HEK293T (cell line): ENCODE results near the gene MBOAT7.

Experiments
- CTCF ChIA-PET: fragments of 350-600 bp; formaldehyde crosslinking; extraction: SDS; loops from one replicate; lab custom pipeline; 2021; ENCODE audit warnings: antibody characterized with exemption, inconsistent platforms; lab: Yijun Ruan, JAX
- POLR2A ChIA-PET: fragments of 350-600 bp; formaldehyde crosslinking; extraction: SDS; loops from one replicate; lab custom pipeline; 2020; ENCODE audit warnings: antibody characterized with exemption, inconsistent platforms; lab: Yijun Ruan, JAX
- DNase-seq: peaks from one replicate; pipeline ENCODE4 v3.0.0; 2012; ENCODE audit warnings: mixed read lengths; ENCODE audit errors: extremely low spot score
- ARNT ChIP-seq: fragments of 450-650 bp; IDR thresholded peaks from 2 replicates; pipeline ENCODE4 v1.6.1; 2017; ENCODE audit warnings: mild to moderate bottlenecking
- BHLHE40 ChIP-seq: fragments of 450-650 bp; IDR thresholded peaks from 2 replicates; pipeline ENCODE4 v1.6.1; 2016; ENCODE audit warnings: mild to moderate bottlenecking, moderate library complexity, borderline replicate concordance
- CTBP1 ChIP-seq: fragments of 450-650 bp; IDR thresholded peaks from 2 replicates; pipeline ENCODE4 v1.6.1; 2016; ENCODE audit warnings: borderline replicate concordance
- ELF4 ChIP-seq: fragments of 450-650 bp; IDR thresholded peaks from 2 replicates; pipeline ENCODE4 v1.6.1; 2017; ENCODE audit warnings: antibody characterized with exemption
- FOXA1 ChIP-seq: fragments of 450-650 bp; IDR thresholded peaks from 2 replicates; pipeline ENCODE4 v1.6.1; 2016; ENCODE audit warnings: mild to moderate bottlenecking
- FOXK2 ChIP-seq: fragments of 450-650 bp; IDR thresholded peaks from 2 replicates; pipeline ENCODE4 v1.6.1; 2016; ENCODE audit warnings: mild to moderate bottlenecking
- FOXM1 ChIP-seq: fragments of 450-650 bp; IDR thresholded peaks from 2 replicates; pipeline ENCODE4 v1.6.1; 2017; ENCODE audit warnings: mild to moderate bottlenecking, borderline replicate concordance
- HDGF ChIP-seq: fragments of 450-650 bp; IDR thresholded peaks from 2 replicates; pipeline ENCODE4 v1.6.1; 2017; ENCODE audit warnings: antibody characterized with exemption, borderline replicate concordance
- L3MBTL2 ChIP-seq: fragments of 450-650 bp; conservative IDR thresholded peaks from 2 replicates; pipeline ENCODE4 v1.6.1; 2016; ENCODE audit warnings: mild to moderate bottlenecking
- LEF1 ChIP-seq: fragments of 450-650 bp; IDR thresholded peaks from 2 replicates; pipeline ENCODE4 v1.6.1; 2017; ENCODE audit warnings: mild to moderate bottlenecking, borderline replicate concordance
- NFRKB ChIP-seq: fragments of 450-650 bp; IDR thresholded peaks from 2 replicates; pipeline ENCODE4 v1.6.1; 2016; ENCODE audit warnings: mild to moderate bottlenecking, moderate library complexity
- SP1 ChIP-seq: fragments of 450-650 bp; IDR thresholded peaks from 2 replicates; pipeline ENCODE4 v1.6.1; 2017
- SUZ12 ChIP-seq: fragments of 450-650 bp; IDR thresholded peaks from 2 replicates; pipeline ENCODE4 v1.6.1; 2016; ENCODE audit warnings: mild to moderate bottlenecking
- TARDBP ChIP-seq: fragments of 450-650 bp; IDR thresholded peaks from 2 replicates; pipeline ENCODE4 v1.6.1; 2016
- ZNF384 ChIP-seq: fragments of 450-650 bp; IDR thresholded peaks from 2 replicates; pipeline ENCODE4 v1.6.1; 2016
- TF ChIP-seq, protein P1 (sequence below): fragments of 450-650 bp; IDR thresholded peaks from 2 replicates; pipeline ENCODE4 v1.6.1; 2016

MBOAT7 gene

DNA sequence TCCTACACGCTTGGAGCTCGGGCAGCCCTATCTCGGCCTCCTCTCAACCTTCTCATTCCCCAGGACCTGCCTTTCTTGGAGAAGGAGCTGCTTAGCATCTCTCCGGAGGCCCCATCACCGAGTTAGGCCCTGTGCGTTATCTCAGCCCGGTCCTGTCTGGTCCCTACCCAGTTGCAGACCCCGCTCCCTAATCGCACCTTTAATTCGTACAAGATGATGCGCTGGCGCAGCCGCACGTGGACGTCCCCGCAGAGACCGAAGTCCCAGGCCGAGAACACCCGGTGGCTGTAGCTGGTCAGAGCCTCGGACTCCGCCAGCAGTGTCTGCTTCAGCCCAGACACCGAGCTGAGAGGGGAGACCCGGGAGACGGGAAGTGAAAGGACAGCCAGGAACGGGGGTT, 24.2 kb downstream of the MBOAT7 start:
- DNase-seq, result no peak
- no peak for TF ChIP-seq ZNF384
- TF ChIP-seq SP1, result no peak
- no peak for TF ChIP-seq FOXM1
- ChIA-PET CTCF (no interaction called here), POLR2A (interaction anchor here (0.9 kb wide), 1 partner anchor 28 kb away, joined by 3 read pairs; no protein-coding TSS in a partner anchor)

DNA sequence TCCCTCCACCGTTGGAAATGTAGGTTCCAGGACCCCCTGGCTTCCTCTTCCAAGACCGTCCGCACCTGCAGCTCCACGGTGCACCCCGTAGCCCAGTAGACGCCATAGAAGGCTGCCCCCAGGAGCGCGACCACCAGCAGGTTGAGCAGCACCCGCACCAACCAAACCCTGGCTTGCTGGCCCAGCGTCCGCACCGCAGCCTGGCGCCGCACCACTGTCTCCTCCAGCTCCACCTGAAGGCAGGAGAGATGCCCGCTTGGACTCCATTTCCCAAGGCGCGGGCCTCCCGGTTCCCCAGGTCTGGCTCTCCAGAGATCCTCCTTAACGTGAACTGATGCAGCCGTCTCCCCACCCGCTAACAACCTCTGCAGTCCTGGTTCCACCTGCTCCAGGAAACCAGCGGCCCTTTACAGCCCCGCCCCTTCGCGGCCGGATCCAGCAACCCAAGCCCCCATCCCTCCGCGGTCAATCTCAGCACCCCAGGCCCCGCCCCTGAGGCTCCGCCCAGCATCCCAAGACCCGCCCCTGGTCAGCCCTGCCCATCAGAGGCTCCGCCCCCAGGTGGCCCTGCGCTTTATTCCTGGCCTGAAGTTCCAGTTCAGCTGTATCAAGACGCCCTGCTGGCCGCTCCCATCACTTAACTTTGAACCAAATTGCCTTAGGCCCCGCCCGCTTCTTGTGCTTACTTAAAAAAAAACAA, 24.9 kb downstream of the MBOAT7 start:
- TF ChIP-seq FOXA1 (no peak), FOXK2 (no peak), CTBP1 (no peak), ZNF384 (no peak), TARDBP (no peak), HDGF (no peak), L3MBTL2 (no peak), ELF4 (no peak)
- TF ChIP-seq, protein P1, sequence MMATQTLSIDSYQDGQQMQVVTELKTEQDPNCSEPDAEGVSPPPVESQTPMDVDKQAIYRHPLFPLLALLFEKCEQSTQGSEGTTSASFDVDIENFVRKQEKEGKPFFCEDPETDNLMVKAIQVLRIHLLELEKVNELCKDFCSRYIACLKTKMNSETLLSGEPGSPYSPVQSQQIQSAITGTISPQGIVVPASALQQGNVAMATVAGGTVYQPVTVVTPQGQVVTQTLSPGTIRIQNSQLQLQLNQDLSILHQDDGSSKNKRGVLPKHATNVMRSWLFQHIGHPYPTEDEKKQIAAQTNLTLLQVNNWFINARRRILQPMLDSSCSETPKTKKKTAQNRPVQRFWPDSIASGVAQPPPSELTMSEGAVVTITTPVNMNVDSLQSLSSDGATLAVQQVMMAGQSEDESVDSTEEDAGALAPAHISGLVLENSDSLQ, result no peak; the same call in none of the 2 replicates
- ChIA-PET CTCF (no interaction called here), POLR2A (interaction anchor here (0.9 kb wide), 1 partner anchor 28 kb away, joined by 3 read pairs; no protein-coding TSS in a partner anchor)
- DNase-seq, result peak; percentile 67

DNA sequence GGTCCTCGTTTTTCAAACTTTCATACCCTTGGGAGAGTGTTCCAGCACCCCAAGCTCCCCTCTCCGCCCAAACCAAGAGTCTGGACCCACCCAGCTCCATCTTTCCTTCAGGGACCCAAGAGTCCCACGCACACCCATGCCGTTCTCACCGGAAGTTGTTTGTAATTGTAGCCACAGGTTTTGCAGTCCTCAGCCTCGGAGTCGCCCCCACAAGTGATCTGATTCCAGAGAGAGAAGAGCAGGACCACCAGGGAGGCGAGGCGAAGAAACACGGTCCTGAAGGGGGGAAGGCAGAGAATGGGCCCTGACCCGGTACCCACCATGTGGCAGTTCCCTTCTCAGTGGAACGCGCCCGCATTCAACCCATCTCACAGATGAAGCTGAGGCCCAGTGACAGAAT, 26.5 kb downstream of the MBOAT7 start:
- ChIA-PET POLR2A (no interaction called here), CTCF (no interaction called here)
- no peak for DNase-seq
- TF ChIP-seq ARNT (no peak), LEF1 (no peak), FOXA1 (no peak), SP1 (no peak)

DNA sequence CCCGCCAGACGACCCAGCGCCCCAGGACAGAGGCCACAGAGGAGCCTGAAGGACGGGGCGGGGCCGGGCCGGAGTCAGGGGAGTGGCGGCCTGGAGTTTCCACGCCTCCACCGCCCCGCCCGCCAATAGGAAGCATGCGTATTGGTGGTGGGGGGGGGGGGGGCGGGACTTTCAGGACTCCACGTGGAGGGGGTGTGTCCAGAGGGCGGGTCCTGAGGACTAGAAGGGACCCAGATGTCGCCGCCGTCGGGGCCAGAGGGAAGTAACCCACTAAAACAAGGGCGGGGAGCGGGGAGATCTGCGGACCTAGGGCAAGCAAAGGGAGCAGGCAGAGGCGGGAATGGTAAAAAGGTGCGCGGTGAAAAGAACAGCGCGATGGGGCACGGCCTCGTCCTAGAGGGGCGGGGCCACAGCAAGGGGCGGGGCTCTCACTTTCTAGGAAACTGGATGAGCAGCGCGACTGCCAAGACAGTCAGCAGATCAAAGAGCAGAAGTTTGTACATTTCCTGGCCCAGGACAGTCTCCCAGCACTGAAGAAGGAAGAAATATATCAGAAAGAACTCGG, 27.1 kb downstream of the MBOAT7 start:
- DNase-seq, result peak; percentile 75
- ChIA-PET POLR2A (no interaction called here), CTCF (no interaction called here)
- TF ChIP-seq SP1, result no peak; the same call in 1 of the 2 replicates
- TF ChIP-seq ARNT, result no peak
- no peak for TF ChIP-seq CTBP1
- no peak for TF ChIP-seq NFRKB
- TF ChIP-seq HDGF, result no peak
- TF ChIP-seq FOXK2, result no peak
- TF ChIP-seq, protein P1, result no peak
- TF ChIP-seq FOXM1, result no peak
- TF ChIP-seq ZNF384, result no peak
- no peak for TF ChIP-seq BHLHE40
- no peak for TF ChIP-seq TARDBP
- no peak for TF ChIP-seq SUZ12
- TF ChIP-seq ELF4, result no peak
- TF ChIP-seq FOXA1, result no peak
- TF ChIP-seq LEF1, result no peak
- TF ChIP-seq L3MBTL2, result no peak

DNA sequence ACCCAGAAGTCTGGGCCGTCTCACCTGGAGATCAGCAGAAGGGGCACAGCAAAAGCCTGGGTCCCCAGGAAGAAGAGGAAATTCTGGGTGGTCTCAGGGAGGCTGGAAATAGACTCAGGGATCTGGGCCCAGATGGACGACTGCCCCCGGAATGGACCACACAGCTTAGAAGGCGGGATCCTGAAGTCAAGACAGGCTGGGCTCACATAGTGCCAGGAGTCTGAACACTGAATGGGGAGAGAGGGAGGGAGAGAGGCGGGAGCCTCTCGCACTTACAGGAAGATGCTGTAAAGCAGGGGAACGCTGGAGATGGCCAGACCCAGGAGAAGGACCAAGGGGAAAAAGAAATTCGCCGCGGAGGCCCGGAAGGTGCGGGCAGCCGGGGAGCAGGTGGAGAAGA, 28.5 kb downstream of the MBOAT7 start:
- DNase-seq, result no peak
- ChIA-PET CTCF (no interaction called here), POLR2A (interaction anchor here (0.8 to 2.3 kb wide), 5 partner anchors 10 to 49 kb away, joined by 3 to 13 read pairs (median 4); partner anchors contain the start of genes CNOT3 and TSEN34)
- TF ChIP-seq TARDBP (no peak), FOXA1 (no peak), ELF4 (no peak), SP1 (no peak), SUZ12 (no peak), FOXM1 (no peak)

DNA sequence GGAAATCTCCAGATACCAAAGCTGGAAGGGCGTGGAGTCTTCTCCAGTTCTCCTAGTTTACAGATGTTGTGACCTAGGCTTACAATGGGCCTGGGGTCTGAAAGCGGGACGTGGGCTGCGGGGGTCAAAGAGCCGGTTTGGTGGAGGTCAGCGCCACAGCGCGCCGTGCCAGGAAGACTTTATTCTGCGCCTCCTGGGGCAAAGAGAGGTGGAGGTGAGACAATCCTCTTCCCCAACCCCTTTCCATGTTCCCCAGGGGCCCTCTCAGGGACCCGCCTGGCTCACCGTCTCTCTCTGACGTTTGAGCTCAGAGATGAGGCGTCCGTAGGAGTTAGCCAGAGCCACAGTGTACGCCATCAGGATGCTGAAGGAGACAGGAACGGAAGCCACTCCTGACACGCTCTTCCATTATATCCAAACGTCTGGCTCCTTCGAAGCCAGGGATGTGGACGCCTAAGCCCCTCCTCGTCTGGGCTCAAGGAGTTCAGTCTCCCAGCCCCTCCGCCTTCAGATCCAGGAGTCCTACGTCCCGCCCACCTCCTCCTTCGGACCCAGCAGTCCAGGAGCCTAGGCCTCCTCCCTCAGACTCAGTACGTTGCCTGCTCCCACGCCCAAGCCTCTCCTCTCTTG, 29.1 kb downstream of the MBOAT7 start:
- CTCF ChIA-PET, result no interaction called here
- DNase-seq, result no peak
- POLR2A ChIA-PET, result interaction anchor here (0.5 to 2.3 kb wide), 7 partner anchors 10 to 55 kb away, joined by 3 to 13 read pairs (median 4); partner anchors contain the start of genes CNOT3 and TSEN34
- TF ChIP-seq NFRKB (no peak), ARNT (no peak), BHLHE40 (no peak), HDGF (no peak), FOXM1 (no peak)
- TF ChIP-seq, protein P1, result no peak
